NOMO-1 treated with DMSO at 0.1 percent for 48 hours (cell line): Measurements from ENCODE around the gene RPS17.
"Not testable (repeated sequence)": the region's sequence is repeated elsewhere in the genome, so short reads cannot be mapped to it uniquely, and the experiment has no call there.

ENCODE experiments used
- DNase-seq: peaks from one replicate; lab custom pipeline; 2025; ENCODE audit not compliant: unreplicated experiment; lab: John Stamatoyannopoulos, UW

Gene RPS17

DNA sequence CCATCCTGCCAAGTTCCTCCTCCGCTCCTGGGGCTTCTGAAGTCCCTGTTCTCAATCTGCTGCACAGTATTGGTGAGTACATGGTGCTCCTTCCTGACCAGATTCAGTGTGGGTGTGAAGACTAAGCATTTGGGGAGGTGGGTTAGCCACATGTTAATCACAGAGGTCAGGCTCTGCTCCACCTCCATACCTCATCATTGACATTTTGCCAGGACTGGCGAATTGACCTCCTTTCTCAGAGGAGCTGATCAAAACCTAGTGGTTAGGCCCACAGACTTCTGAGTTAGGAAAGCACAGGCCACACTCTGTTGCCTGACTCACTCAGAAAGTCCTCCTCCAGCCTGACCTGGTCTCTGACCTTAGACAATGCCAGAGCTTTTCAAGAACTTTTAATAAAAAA lies 8.4 kb upstream of the RPS17 start:
- DNase-seq, result no peak

DNA sequence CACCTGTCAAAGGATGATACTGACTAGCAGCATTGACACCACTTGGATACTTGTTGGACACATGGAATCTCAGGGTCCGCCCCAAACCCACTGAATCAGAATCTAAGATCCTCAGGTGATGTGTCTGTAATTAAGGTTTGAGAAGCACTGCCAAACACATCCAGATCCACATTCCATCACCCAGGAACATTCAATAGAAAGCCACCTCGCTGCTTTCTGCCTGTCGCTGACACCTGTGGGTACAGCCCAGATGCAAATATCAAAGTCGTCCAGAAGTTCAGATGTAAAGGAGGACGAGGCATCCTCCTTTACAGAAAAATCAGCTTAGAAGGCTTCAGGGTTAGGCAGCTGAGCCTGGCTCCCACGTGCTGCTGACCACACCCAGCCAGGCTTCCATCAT lies 5.2 kb upstream of the RPS17 start:
- no peak for DNase-seq

DNA sequence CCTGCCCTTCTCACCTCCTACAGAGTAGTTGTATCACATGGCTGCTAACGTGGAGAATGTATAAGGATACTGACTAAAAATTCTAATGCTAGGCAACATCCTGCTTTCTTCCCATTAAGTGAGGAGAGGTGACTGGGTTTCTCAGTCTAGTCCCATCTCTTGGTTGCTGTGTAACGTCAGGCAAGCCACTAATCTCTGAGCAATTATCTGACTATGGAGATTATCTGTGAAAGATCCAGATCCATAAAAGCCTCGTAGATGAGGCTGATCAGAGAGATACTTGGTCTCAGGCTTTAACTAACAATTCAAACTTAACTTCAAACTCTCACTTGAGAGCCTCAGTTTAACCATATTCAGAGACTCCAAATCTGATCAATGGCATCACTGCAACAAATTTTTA lies 4.7 kb upstream of the RPS17 start:
- DNase-seq, result no peak

- DNase-seq, result no peak
These were observed 4.2 kb upstream of the RPS17 start for GRCh38 chr15:82544431-82544830.

DNA sequence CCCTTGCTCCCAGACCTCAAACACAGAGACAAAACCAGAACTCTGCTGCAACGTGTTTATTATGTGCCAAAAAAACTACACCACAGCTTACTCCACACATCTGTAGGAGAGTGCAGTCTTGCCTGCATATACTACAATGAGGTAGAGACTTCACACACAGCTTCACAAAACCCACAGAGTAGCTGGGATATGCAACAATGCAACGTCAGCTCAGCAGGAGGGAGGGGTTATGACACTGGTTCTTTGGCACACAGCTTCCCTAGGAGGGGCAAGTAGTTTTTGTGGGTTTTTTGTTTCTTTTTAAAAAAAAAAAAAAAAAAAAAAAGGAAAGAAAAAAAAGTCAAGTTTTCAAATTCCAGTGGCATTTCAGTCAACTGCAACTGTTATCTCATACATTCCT lies 2.9 kb upstream of the RPS17 start:
- peak; percentile 10 for DNase-seq

DNA sequence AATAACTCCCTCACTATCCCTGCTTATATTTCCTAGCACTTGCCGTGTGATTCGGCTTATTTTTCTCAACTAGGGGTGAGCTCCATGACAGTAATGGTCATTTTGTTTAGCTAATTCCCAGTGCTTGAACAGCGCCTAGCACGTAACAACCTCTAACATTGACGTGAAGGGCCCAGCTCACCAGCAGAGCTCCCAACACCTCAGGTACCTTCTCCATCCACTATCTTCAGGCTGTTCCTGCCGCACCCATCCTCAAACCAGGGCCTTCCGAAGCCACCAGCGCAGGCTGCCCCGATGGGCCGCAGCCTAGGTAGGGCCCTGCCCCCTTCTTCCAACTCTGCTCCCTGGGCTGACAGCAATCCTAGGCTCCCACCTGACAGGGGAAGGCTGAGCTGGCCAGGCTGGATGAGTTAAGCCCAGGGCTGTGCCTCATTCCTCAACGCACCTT lies 751 bp upstream of the RPS17 start:
- no peak for DNase-seq

DNA sequence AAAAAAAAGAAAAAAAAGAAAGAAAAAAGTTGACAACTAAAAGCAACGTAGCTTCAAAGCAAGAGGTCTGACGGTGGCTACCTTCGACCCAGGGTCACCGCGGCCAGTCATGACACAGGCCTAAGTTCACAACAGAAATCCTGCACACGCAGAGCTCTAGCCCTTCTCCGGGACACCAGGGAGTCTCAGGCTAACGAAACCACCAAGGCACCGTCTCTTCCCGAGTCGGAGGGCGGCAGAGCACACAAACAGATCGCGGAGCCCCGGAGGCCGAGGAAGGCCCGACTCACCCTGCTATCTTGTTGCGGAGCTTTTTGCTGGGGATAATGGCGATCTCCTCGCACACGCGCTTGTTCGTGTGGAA lies 584 bp downstream of the RPS17 start:
- DNase-seq, result no peak

DNA sequence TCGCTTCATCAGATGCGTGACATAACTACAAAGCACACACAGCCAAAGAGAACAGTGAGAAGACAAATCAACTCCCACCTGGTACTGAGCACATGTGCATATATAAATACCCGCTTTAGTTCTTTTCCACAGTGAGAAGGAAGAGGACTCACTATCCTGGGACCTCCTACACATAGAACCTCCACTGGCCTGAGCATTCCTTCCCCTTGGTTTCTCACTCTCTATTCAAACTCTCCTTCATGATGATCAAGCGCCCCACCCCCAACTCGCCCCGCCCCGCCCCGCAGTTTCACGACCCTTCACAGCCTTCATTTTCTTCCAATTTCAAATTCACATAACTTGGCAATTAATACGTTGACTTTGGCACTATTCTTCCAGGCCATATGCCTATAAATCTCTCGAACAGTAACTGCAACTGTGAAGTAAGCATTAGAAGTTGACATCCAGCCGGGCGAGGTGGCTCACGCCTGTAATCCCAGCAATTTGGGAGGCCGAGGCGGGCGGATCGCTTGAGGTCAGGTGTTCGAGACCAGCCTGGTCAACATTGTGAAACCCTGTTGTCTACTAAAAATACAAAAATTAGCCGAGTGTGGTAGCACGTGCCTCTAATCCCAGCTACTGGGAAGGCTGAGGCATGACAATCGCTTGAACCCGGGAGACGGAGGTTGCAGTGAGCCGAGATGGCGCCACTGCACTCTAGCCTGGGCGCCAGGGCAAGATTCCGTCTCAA lies 1.1 kb downstream of the RPS17 start:
- DNase-seq, result no peak

DNA sequence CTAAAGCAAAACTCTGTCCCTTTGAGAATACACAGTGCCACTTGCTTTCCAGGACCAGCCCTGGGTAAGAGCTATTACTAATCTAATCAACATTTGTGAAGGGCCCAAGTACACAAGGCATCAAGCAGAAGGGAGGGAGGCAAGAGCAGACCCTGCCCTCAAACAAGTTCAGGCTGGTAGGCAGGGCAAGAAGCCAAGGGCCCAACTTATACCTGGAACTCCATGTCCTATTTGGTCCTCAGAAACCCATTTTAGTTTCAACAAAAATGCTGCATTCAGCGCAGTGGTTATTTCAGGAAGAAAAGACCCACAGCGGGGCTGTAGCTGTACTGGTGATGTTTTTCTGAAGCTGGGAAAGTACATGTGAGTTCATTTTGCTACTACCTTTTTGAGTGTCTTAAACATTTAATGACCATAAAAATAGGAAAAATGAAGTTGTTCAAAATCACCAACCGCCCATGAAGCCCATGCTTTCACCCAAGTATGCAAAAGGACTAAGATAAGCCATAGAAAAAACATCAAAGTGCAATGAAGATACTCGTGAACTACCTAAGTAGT lies 2.8 kb downstream of the RPS17 start:
- DNase-seq, result no peak

- no peak for DNase-seq
These were observed 3.6 kb downstream of the RPS17 start for GRCh38 chr15:82536409-82537350.

- DNase-seq, result no peak
These were observed 4.5 kb downstream of the RPS17 start for GRCh38 chr15:82535566-82536408.

DNA sequence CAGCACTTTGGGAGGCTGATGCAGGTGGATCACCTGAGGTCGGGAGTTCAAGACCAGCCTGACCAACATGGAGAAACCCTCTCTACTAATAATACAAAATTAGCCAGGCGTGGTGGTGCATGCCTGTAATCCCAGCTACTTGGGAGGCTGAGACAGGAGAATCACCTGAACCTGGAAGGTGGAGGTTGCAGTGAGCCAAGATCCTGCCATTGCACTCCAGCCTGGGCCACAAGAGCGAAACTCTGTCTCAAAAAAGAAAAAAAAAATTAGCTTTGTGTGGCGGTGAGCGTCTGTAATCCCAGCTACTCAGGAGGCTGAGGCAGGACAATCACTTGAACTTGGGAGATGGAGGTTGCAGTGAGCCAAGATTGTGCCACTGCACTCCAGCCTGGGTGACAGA lies 5.1 kb downstream of the RPS17 start:
- DNase-seq, result not testable (repeated sequence)

DNA sequence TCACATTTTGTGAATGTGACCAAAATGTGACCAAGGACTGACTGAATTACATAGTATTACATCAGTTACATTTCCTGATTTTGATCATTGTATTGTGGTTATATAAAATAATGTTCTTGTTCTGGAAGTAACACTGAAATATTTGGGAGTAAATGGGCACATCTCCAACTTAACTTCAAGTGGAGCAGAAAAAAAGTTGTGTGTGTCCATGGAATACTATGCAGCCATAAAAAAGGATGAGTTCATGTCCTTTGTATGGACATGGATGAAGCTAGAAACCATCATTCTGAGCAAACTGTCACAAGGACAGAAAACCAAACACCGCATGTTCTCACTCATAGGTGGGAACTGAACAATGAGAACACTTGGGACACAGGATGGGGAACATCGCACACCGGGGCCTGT lies 5.8 kb downstream of the RPS17 start:
- DNase-seq, result not testable (repeated sequence)

GRCh38 chr15:82533801-82534200 lies 6.5 kb downstream of the RPS17 start:
- no peak for DNase-seq

- DNase-seq, result no peak
These were observed 7.2 kb downstream of the RPS17 start for GRCh38 chr15:82532991-82533481.

DNA sequence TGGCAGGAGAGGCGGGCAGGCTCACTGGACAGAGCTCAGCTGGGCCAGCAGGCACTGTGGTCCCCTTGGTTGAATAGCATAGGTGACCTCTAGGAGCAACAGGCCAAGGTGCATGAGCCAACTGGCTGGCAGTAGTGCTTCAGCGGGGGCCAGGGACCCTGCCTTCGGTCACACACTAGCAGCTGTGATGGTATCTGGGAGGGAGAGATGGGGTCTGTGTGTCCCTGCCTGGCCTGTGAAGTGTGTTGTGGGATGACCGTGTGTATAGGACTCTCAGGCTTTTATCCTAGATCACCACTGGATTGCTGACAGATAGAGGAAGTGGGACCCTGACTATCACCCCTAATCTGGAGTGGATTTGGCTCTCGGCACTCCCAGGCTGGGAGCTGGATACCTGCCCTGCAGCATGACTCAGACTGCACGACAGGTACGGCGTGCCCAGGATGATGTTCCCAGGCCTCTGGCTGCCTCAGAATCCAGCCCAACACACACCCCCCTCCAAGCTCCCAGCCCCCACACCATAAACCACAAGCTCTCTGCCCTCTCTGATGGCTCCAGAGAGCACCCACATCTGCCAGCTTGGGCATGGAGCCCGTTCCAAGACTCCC lies 7.8 kb downstream of the RPS17 start:
- DNase-seq, result no peak

GRCh38 chr15:82531496-82532382 lies 8.5 kb downstream of the RPS17 start:
- DNase-seq, result no peak

GRCh38 chr15:82530606-82531379 lies 9.5 kb downstream of the RPS17 start:
- no peak for DNase-seq

DNA sequence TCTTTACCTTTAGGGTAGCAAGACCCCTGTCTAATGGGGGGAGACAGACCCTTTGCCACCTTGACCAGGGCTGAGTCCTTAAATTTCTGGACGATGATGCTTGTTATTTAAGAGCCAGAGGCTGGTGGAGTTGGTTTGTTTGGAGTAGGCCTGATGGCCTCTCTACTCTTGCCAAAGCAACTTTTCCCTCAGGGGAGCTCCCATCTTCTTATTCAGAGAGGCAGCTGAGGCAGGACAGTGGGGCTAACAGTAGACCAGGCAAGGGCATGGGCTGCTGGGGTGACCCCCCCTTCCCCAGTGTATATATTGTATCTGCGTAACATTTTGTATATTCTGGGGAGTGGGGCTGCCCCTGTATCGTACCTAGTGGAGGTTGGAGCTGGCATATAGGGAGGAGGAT lies 10.3 kb downstream of the RPS17 start:
- no peak for DNase-seq
